Dendritic cell treated with granulocyte-macrophage colony-stimulating factor and Interleukin-4, amounts not matched to agents 40 ng/mL and 50 ng/mL, for 4 days (primary cell): ENCODE measurements around the gene ZNF346.

ENCODE experiments used
- H3K27ac Mint-ChIP-seq: one replicate; pipeline ENCODE4 v1.8.0; 2022; ENCODE audit warnings: mild to moderate bottlenecking, mixed read lengths
- H3K27me3 Mint-ChIP-seq: one replicate; pipeline ENCODE4 v1.8.0; 2022; ENCODE audit warnings: mild to moderate bottlenecking, mixed read lengths
- H3K36me3 Mint-ChIP-seq: one replicate; pipeline ENCODE4 v1.8.0; 2022; ENCODE audit warnings: low read depth, mixed read lengths
- H3K4me1 Mint-ChIP-seq: one replicate; pipeline ENCODE4 v1.8.0; 2022; ENCODE audit warnings: low read depth, mixed read lengths
- H3K4me3 Mint-ChIP-seq: one replicate; pipeline ENCODE4 v1.8.0; 2022; ENCODE audit warnings: mild to moderate bottlenecking, moderate library complexity, mixed read lengths
- H3K9me3 Mint-ChIP-seq: one replicate; pipeline ENCODE4 v1.8.0; 2022; ENCODE audit warnings: mixed read lengths
- intact Hi-C: fragments of 100-400 bp; cut with micrococcal nuclease; formaldehyde crosslinking; loops from one replicate; pipeline ENCODE4 v1.15.0; 2022

The ZNF346 gene

GRCh38 chr5:177065491-177065890 lies 43.0 kb downstream of the ZNF346 start:
- Mint-ChIP-seq H3K9me3 (no peaks in the 10 kb centered on the region), H3K4me3 (no peak overlapping the region)
- intact Hi-C loops: no loop called here

GRCh38 chr5:177066224-177066623 lies 43.7 kb downstream of the ZNF346 start:
- Mint-ChIP-seq H3K9me3 (no peaks in the 10 kb centered on the region), H3K27ac (no peak overlapping the region), H3K36me3 (peaks cover 42% of the 10 kb centered on the region), H3K4me1 (peaks cover 3% of the 10 kb centered on the region), H3K27me3 (no peaks in the 10 kb centered on the region), H3K4me3 (no peak overlapping the region)
- intact Hi-C loops: no loop called here

More at GRCh38 chr5:177065491-177065890, 43.0 kb downstream of the ZNF346 start:
- H3K27me3 Mint-ChIP-seq: no peaks in the 10 kb centered on the region
- peaks cover 8% of the 10 kb centered on the region for H3K4me1 Mint-ChIP-seq
- H3K27ac Mint-ChIP-seq: no peak overlapping the region
- peaks cover 42% of the 10 kb centered on the region for H3K36me3 Mint-ChIP-seq

GRCh38 chr5:177067503-177067902 lies 45.0 kb downstream of the ZNF346 start:
- Mint-ChIP-seq H3K4me3 (no peak overlapping the region), H3K27me3 (no peaks in the 10 kb centered on the region), H3K36me3 (peaks cover 42% of the 10 kb centered on the region), H3K9me3 (no peaks in the 10 kb centered on the region), H3K27ac (no peak overlapping the region), H3K4me1 (peaks cover 6% of the 10 kb centered on the region)
- intact Hi-C loops: no loop called here

- H3K9me3 Mint-ChIP-seq: no peaks in the 10 kb centered on the region
- peaks cover 6% of the 10 kb centered on the region for H3K4me1 Mint-ChIP-seq
- intact Hi-C loops: no loop called here
- no peak overlapping the region for H3K27ac Mint-ChIP-seq
- peaks cover 20% of the 10 kb centered on the region for H3K36me3 Mint-ChIP-seq
- no peak overlapping the region for H3K4me3 Mint-ChIP-seq
- no peaks in the 10 kb centered on the region for H3K27me3 Mint-ChIP-seq
These were observed 48.2 kb downstream of the ZNF346 start for GRCh38 chr5:177070536-177071191.

GRCh38 chr5:177071666-177072385 lies 49.3 kb downstream of the ZNF346 start:
- Mint-ChIP-seq H3K36me3 (peaks cover 12% of the 10 kb centered on the region), H3K27ac (peak overlapping the region; percentile 14), H3K27me3 (no peaks in the 10 kb centered on the region), H3K4me1 (peaks cover 6% of the 10 kb centered on the region), H3K4me3 (no peak overlapping the region), H3K9me3 (no peaks in the 10 kb centered on the region)
- intact Hi-C loops: no loop called here

- intact Hi-C loops: no loop called here
- Mint-ChIP-seq H3K27ac (no peak overlapping the region), H3K36me3 (no peaks in the 10 kb centered on the region), H3K9me3 (no peaks in the 10 kb centered on the region), H3K27me3 (no peaks in the 10 kb centered on the region), H3K4me3 (no peak overlapping the region), H3K4me1 (no peaks in the 10 kb centered on the region)
These were observed 54.8 kb downstream of the ZNF346 start for GRCh38 chr5:177077335-177077734.

- Mint-ChIP-seq H3K4me3 (no peak overlapping the region), H3K27ac (no peak overlapping the region)
- intact Hi-C loops: no loop called here
These were observed 57.1 kb downstream of the ZNF346 start for GRCh38 chr5:177079606-177080005.

GRCh38 chr5:177080265-177080664 lies 57.8 kb downstream of the ZNF346 start:
- H3K4me3 Mint-ChIP-seq: no peak overlapping the region
- no peak overlapping the region for H3K27ac Mint-ChIP-seq
- no peaks in the 10 kb centered on the region for H3K36me3 Mint-ChIP-seq
- no peaks in the 10 kb centered on the region for H3K4me1 Mint-ChIP-seq
- peaks cover 15% of the 10 kb centered on the region for H3K27me3 Mint-ChIP-seq
- intact Hi-C loops: no loop called here
- H3K9me3 Mint-ChIP-seq: no peaks in the 10 kb centered on the region

More at GRCh38 chr5:177079606-177080005, 57.1 kb downstream of the ZNF346 start:
- Mint-ChIP-seq H3K9me3 (no peaks in the 10 kb centered on the region), H3K36me3 (no peaks in the 10 kb centered on the region), H3K27me3 (peaks cover 13% of the 10 kb centered on the region), H3K4me1 (no peaks in the 10 kb centered on the region)

- H3K4me3 Mint-ChIP-seq: no peak overlapping the region
- intact Hi-C loops: no loop called here
- H3K9me3 Mint-ChIP-seq: no peaks in the 10 kb centered on the region
- H3K36me3 Mint-ChIP-seq: no peaks in the 10 kb centered on the region
- peaks cover 23% of the 10 kb centered on the region for H3K27me3 Mint-ChIP-seq
- H3K27ac Mint-ChIP-seq: no peak overlapping the region
- peaks cover 6% of the 10 kb centered on the region for H3K4me1 Mint-ChIP-seq
These were observed 59.4 kb downstream of the ZNF346 start for GRCh38 chr5:177081859-177082258.

GRCh38 chr5:177083357-177083756 lies 60.9 kb downstream of the ZNF346 start:
- Mint-ChIP-seq H3K27ac (no peak overlapping the region), H3K4me3 (no peak overlapping the region), H3K27me3 (peaks cover 34% of the 10 kb centered on the region), H3K4me1 (peaks cover 11% of the 10 kb centered on the region), H3K9me3 (no peaks in the 10 kb centered on the region), H3K36me3 (no peaks in the 10 kb centered on the region)
- intact Hi-C loops: no loop called here

GRCh38 chr5:177084175-177084574 lies 61.7 kb downstream of the ZNF346 start:
- Mint-ChIP-seq H3K27ac (no peak overlapping the region), H3K36me3 (no peaks in the 10 kb centered on the region), H3K9me3 (no peaks in the 10 kb centered on the region), H3K4me3 (no peak overlapping the region), H3K4me1 (peaks cover 11% of the 10 kb centered on the region), H3K27me3 (peaks cover 38% of the 10 kb centered on the region)
- intact Hi-C loops: no loop called here

- no peak overlapping the region for H3K27ac Mint-ChIP-seq
- intact Hi-C loops: no loop called here
- H3K4me3 Mint-ChIP-seq: peak overlapping the region; percentile 66
- H3K36me3 Mint-ChIP-seq: no peaks in the 10 kb centered on the region
- H3K27me3 Mint-ChIP-seq: peaks cover 41% of the 10 kb centered on the region
- peaks cover 11% of the 10 kb centered on the region for H3K4me1 Mint-ChIP-seq
- no peaks in the 10 kb centered on the region for H3K9me3 Mint-ChIP-seq
These were observed 63.6 kb downstream of the ZNF346 start for GRCh38 chr5:177085985-177086653.

GRCh38 chr5:177086654-177087397 lies 64.3 kb downstream of the ZNF346 start, which contains the start of gene FGFR4:
Gene FGFR4 (plus strand): TSS chr5:177086915. CDS start chr5:177089603, 2,688 bp downstream.
- H3K36me3 Mint-ChIP-seq: no peaks in the 10 kb centered on the region
- H3K27me3 Mint-ChIP-seq: peaks cover 41% of the 10 kb centered on the region
- no peak within 1 kb of the TSS for H3K27ac Mint-ChIP-seq
- intact Hi-C loops: no loop called here
- H3K4me1 Mint-ChIP-seq: peaks cover 11% of the 10 kb centered on the region
- H3K9me3 Mint-ChIP-seq: no peaks in the 10 kb centered on the region
- H3K4me3 Mint-ChIP-seq: peak within 1 kb of the TSS; percentile 66
